Measurements from ENCODE around the gene PRXL2A. TPM values are rescaled to one million over a fixed set of nuclear protein-coding genes. Genes with fewer than 3 reads are reported as not detected.

The PRXL2A gene
- total RNA-seq, 3 donors from 2014 or later: 6.1 to 11.1 (median 10.8) TPM

GRCh38 chr10:80400136-80400804 is 8.1 kb upstream of the PRXL2A start:
- H3K36me3 Mint-ChIP-seq (ENCODE audit: insufficient read depth): no peaks in the 10 kb centered on the region
- H3K9me3 Mint-ChIP-seq: no peaks in the 10 kb centered on the region
- no peaks in the 10 kb centered on the region for H3K27me3 Mint-ChIP-seq (ENCODE audit: low read depth)
- H3K4me3 Mint-ChIP-seq: no peak overlapping the region
- DNase-seq: no peak
- no peak for ATAC-seq
- H3K4me1 Mint-ChIP-seq (ENCODE audit: low read depth): no peaks in the 10 kb centered on the region

- Mint-ChIP-seq H3K9me3 (no peaks in the 10 kb centered on the region), H3K27me3 (ENCODE audit: low read depth) (peaks cover 6% of the 10 kb centered on the region), H3K4me1 (ENCODE audit: low read depth) (peaks cover 10% of the 10 kb centered on the region), H3K4me3 (no peak overlapping the region), H3K36me3 (ENCODE audit: insufficient read depth) (no peaks in the 10 kb centered on the region)
- DNase-seq (no peak), ATAC-seq (no peak)
These were observed 3.3 kb upstream of the PRXL2A start for GRCh38 chr10:80405035-80405434.

- Mint-ChIP-seq H3K36me3 (ENCODE audit: insufficient read depth) (no peaks in the 10 kb centered on the region), H3K9me3 (no peaks in the 10 kb centered on the region), H3K27me3 (ENCODE audit: low read depth) (peaks cover 6% of the 10 kb centered on the region), H3K4me1 (ENCODE audit: low read depth) (peaks cover 10% of the 10 kb centered on the region), H3K4me3 (no peak overlapping the region)
- DNase-seq (no peak), ATAC-seq (no peak)
These were observed 2.7 kb upstream of the PRXL2A start for GRCh38 chr10:80405626-80406025.

- H3K4me1 Mint-ChIP-seq (ENCODE audit: low read depth): peaks cover 10% of the 10 kb centered on the region
- no peaks in the 10 kb centered on the region for H3K9me3 Mint-ChIP-seq
- DNase-seq: no peak
- peaks cover 6% of the 10 kb centered on the region for H3K27me3 Mint-ChIP-seq (ENCODE audit: low read depth)
- no peaks in the 10 kb centered on the region for H3K36me3 Mint-ChIP-seq (ENCODE audit: insufficient read depth)
- H3K4me3 Mint-ChIP-seq: no peak overlapping the region
- no peak for ATAC-seq
These were observed 2.1 kb upstream of the PRXL2A start for GRCh38 chr10:80406204-80406603.

GRCh38 chr10:80407812-80408241 is 524 bp upstream of the PRXL2A start:
- peak overlapping the region; percentile 89 for H3K4me3 Mint-ChIP-seq
- peaks cover 14% of the 10 kb centered on the region for H3K4me1 Mint-ChIP-seq (ENCODE audit: low read depth)
- H3K36me3 Mint-ChIP-seq (ENCODE audit: insufficient read depth): no peaks in the 10 kb centered on the region
- DNase-seq: peak; percentile 59
- peak; percentile 71 to 76 for ATAC-seq
- peaks cover 6% of the 10 kb centered on the region for H3K27me3 Mint-ChIP-seq (ENCODE audit: low read depth)
- no peaks in the 10 kb centered on the region for H3K9me3 Mint-ChIP-seq

GRCh38 chr10:80409121-80409520 is 770 bp downstream of the PRXL2A start:
- Mint-ChIP-seq H3K9me3 (no peaks in the 10 kb centered on the region), H3K27me3 (ENCODE audit: low read depth) (peaks cover 6% of the 10 kb centered on the region), H3K36me3 (ENCODE audit: insufficient read depth) (no peaks in the 10 kb centered on the region), H3K4me3 (peak overlapping the region; percentile 89), H3K4me1 (ENCODE audit: low read depth) (peaks cover 14% of the 10 kb centered on the region)
- DNase-seq (no peak), ATAC-seq (no peak)

- no peaks in the 10 kb centered on the region for H3K9me3 Mint-ChIP-seq
- no peaks in the 10 kb centered on the region for H3K36me3 Mint-ChIP-seq (ENCODE audit: insufficient read depth)
- peaks cover 6% of the 10 kb centered on the region for H3K27me3 Mint-ChIP-seq (ENCODE audit: low read depth)
- peak overlapping the region; percentile 46 for H3K4me3 Mint-ChIP-seq
- ATAC-seq: no peak
- no peak for DNase-seq
- H3K4me1 Mint-ChIP-seq (ENCODE audit: low read depth): peaks cover 14% of the 10 kb centered on the region
These were observed 1.8 kb downstream of the PRXL2A start for GRCh38 chr10:80410122-80410521.

- Mint-ChIP-seq H3K27me3 (ENCODE audit: low read depth) (peaks cover 6% of the 10 kb centered on the region), H3K4me3 (no peak overlapping the region), H3K4me1 (ENCODE audit: low read depth) (peaks cover 14% of the 10 kb centered on the region), H3K36me3 (ENCODE audit: insufficient read depth) (no peaks in the 10 kb centered on the region), H3K9me3 (no peaks in the 10 kb centered on the region)
- no peak for ATAC-seq
- DNase-seq: no peak
These were observed 2.3 kb downstream of the PRXL2A start for GRCh38 chr10:80410578-80411145.

GRCh38 chr10:80411267-80411668 is 2.9 kb downstream of the PRXL2A start:
- Mint-ChIP-seq H3K27me3 (ENCODE audit: low read depth) (peaks cover 6% of the 10 kb centered on the region), H3K36me3 (ENCODE audit: insufficient read depth) (no peaks in the 10 kb centered on the region), H3K4me3 (no peak overlapping the region), H3K9me3 (no peaks in the 10 kb centered on the region), H3K4me1 (ENCODE audit: low read depth) (peaks cover 14% of the 10 kb centered on the region)
- no peak for DNase-seq
- no peak for ATAC-seq

- Mint-ChIP-seq H3K36me3 (ENCODE audit: insufficient read depth) (no peaks in the 10 kb centered on the region), H3K27me3 (ENCODE audit: low read depth) (peaks cover 6% of the 10 kb centered on the region), H3K9me3 (no peaks in the 10 kb centered on the region), H3K4me1 (ENCODE audit: low read depth) (peaks cover 14% of the 10 kb centered on the region), H3K4me3 (no peak overlapping the region)
- no peak for ATAC-seq
- DNase-seq: no peak
These were observed 3.4 kb downstream of the PRXL2A start for GRCh38 chr10:80411681-80412220.

GRCh38 chr10:80412486-80412885 is 4.1 kb downstream of the PRXL2A start:
- no peak for ATAC-seq
- Mint-ChIP-seq H3K9me3 (no peaks in the 10 kb centered on the region), H3K4me1 (ENCODE audit: low read depth) (peaks cover 12% of the 10 kb centered on the region), H3K36me3 (ENCODE audit: insufficient read depth) (no peaks in the 10 kb centered on the region), H3K27me3 (ENCODE audit: low read depth) (peaks cover 4% of the 10 kb centered on the region), H3K4me3 (no peak overlapping the region)
- DNase-seq: no peak

- peaks cover 2% of the 10 kb centered on the region for H3K27me3 Mint-ChIP-seq (ENCODE audit: low read depth)
- peak; percentile 23 to 38 for ATAC-seq
These were observed 5.1 kb downstream of the PRXL2A start for GRCh38 chr10:80413271-80413996.

GRCh38 chr10:80414142-80414895 is 6.0 kb downstream of the PRXL2A start:
- H3K36me3 Mint-ChIP-seq (ENCODE audit: insufficient read depth): no peaks in the 10 kb centered on the region
- H3K4me3 Mint-ChIP-seq: no peak overlapping the region
- ATAC-seq (no peak), DNase-seq (no peak)
- no peaks in the 10 kb centered on the region for H3K9me3 Mint-ChIP-seq
- no peaks in the 10 kb centered on the region for H3K27me3 Mint-ChIP-seq (ENCODE audit: low read depth)
- H3K4me1 Mint-ChIP-seq (ENCODE audit: low read depth): peaks cover 4% of the 10 kb centered on the region

More at GRCh38 chr10:80413271-80413996, 5.1 kb downstream of the PRXL2A start:
- no peaks in the 10 kb centered on the region for H3K36me3 Mint-ChIP-seq (ENCODE audit: insufficient read depth)
- H3K4me1 Mint-ChIP-seq (ENCODE audit: low read depth): peaks cover 6% of the 10 kb centered on the region
- DNase-seq: no peak
- H3K4me3 Mint-ChIP-seq: no peak overlapping the region
- H3K9me3 Mint-ChIP-seq: no peaks in the 10 kb centered on the region
